Transverse colon (tissue), 4 donors: ENCODE data around the gene ATXN7L2.

Experiments
- POLR2AphosphoS5 ChIP-seq, 3 donors: sonication (generic); formaldehyde crosslinking; IDR thresholded peaks; one replicate each; pipeline ENCODE4 v1.6.1; 2016; ENCODE audit warnings: antibody characterized with exemption in 3 of 3
- TF ChIP-seq, protein P1 (sequence below), 5 experiments: fragments of 200-600 bp in 3 of 5; fragments of 450-650 bp in 2 of 5; sonication (generic) in 3 of 5; IDR thresholded peaks; 1 replicate in 2 of 5; 2 replicates in 3 of 5; pipeline ENCODE4 v1.5.1; 2016 to 2017; ENCODE audit warnings: antibody characterized with exemption in 5 of 5, inconsistent platforms in 3 of 5, mild to moderate bottlenecking in 2 of 5, moderate library complexity in 1 of 5

DNA sequence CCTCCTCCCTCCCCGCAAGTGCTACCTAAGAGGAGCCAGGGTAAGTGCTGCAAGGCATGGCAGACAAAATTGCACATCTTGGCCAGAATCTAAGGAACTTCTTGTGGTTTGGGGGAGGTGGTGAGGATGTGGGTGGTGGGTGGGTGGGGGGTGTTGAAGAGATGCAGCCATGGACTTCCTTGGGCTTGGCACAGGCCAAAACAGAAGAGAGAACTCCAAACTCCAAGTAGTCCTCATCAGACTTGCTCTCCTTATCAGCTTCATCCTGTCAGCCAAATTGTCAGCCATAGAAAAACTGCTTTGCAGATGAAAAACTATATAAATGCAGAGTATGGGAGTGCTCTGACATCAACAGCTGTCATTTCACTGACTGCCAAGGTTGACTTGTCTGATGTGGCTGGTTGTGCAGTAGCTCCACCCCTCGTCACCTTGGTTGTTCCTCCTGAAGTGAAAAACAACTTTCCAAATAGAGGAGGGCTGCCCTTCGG lies 18.7 kb downstream of the ATXN7L2 start:
- TF ChIP-seq, protein P1, sequence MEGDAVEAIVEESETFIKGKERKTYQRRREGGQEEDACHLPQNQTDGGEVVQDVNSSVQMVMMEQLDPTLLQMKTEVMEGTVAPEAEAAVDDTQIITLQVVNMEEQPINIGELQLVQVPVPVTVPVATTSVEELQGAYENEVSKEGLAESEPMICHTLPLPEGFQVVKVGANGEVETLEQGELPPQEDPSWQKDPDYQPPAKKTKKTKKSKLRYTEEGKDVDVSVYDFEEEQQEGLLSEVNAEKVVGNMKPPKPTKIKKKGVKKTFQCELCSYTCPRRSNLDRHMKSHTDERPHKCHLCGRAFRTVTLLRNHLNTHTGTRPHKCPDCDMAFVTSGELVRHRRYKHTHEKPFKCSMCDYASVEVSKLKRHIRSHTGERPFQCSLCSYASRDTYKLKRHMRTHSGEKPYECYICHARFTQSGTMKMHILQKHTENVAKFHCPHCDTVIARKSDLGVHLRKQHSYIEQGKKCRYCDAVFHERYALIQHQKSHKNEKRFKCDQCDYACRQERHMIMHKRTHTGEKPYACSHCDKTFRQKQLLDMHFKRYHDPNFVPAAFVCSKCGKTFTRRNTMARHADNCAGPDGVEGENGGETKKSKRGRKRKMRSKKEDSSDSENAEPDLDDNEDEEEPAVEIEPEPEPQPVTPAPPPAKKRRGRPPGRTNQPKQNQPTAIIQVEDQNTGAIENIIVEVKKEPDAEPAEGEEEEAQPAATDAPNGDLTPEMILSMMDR (IDR thresholded peaks at IDR 0.05), result no peak
- no peak for TF ChIP-seq POLR2AphosphoS5 (IDR thresholded peaks at IDR 0.05)
